Measurements from ENCODE around the gene KLHL21. TPM values are rescaled to one million over a fixed set of nuclear protein-coding genes. Genes with fewer than 3 reads are reported as not detected.

Gene KLHL21
- total and polyA plus RNA-seq, 9 of the 15 experiments (the other 6 are each of a cell fraction or from before 2014, with no cell fraction given): 2.1 to 42.1 (median 17.5) TPM

DNA sequence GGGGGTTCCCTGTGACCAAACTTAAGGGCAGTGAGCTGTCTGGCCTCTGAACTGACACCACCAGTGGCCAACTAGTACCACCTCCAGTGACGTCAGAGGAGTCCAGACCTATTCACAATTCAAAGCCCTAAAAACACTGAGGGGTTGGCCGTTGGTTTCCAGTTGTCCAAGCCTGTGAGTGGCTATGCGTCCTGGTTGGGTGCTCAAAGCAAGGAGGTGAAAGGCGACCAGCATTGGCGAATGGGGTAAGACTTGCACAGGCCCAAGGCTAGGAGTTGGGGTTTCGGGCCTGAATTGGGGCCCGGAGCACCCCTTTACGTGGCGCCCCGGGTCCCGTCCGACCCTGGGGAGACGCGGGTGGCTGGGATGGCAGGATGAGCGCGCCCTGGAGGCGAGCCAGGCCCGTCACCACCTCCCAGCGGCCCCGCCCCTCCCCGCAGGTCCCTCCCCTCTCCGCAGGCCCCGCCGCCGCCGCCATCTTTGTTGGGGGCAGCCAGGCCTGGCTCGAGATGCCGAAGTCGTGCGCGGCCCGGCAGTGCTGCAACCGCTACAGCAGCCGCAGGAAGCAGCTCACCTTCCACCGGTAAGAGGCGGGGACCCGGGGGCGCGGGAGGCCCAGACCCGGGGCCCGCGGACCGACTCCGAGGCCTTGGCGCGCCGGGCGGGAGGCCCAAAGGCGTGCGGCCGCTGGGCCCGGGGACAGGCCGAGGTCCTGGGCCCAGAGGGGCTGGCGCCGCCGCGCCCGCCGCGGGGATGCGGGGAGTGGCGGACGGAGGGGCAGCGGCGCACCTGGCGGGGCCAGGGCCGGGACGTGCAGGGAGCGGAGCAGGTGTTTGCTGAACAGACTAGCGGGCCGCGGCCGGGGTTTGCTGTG is 22.3 kb upstream of the KLHL21 start, which contains the start of gene THAP3 (continued):
- TF ChIP-seq HNRNPH1 (optimal IDR thresholded peaks at IDR 0.05; ENCODE audit: low read depth, low read length) (no peak), ZNF175 (CRISPR knock-in tag; IDR thresholded peaks at IDR 0.05; ENCODE audit: low read depth) (no peak), BCL6 (CRISPR knock-in tag; IDR thresholded peaks at IDR 0.05) (no peak), PATZ1 (CRISPR knock-in tag; IDR thresholded peaks at IDR 0.05; ENCODE audit: borderline replicate concordance) (no peak), PHF8 (IDR thresholded peaks at IDR 0.05; ENCODE audit: borderline replicate concordance, low read length) (peak; percentile 76; the same call in 1 of the 2 replicates)
- TF ChIP-seq, protein P1, sequence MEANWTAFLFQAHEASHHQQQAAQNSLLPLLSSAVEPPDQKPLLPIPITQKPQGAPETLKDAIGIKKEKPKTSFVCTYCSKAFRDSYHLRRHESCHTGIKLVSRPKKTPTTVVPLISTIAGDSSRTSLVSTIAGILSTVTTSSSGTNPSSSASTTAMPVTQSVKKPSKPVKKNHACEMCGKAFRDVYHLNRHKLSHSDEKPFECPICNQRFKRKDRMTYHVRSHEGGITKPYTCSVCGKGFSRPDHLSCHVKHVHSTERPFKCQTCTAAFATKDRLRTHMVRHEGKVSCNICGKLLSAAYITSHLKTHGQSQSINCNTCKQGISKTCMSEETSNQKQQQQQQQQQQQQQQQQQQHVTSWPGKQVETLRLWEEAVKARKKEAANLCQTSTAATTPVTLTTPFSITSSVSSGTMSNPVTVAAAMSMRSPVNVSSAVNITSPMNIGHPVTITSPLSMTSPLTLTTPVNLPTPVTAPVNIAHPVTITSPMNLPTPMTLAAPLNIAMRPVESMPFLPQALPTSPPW (CRISPR knock-in tag; IDR thresholded peaks at IDR 0.05): peak; percentile 84
